ENCODE measurements around the gene BNC2.

GRCh38 chr9:16364347-16364746, 506.1 kb downstream of the BNC2 start:
- TF ChIP-seq TAF1 (IDR thresholded peaks at IDR 0.05; ENCODE audit: low read depth) (no peak), TCF12 (IDR thresholded peaks at IDR 0.05; ENCODE audit: low read depth) (no peak), ZBTB7A (IDR thresholded peaks at IDR 0.05; ENCODE audit: low read depth) (no peak), EGR1 (IDR thresholded peaks at IDR 0.05) (no peak), EP300 (IDR thresholded peaks at IDR 0.05; ENCODE audit: borderline replicate concordance) (no peak), CREB1 (IDR thresholded peaks at IDR 0.05; ENCODE audit: low read depth) (no peak), YY1 (IDR thresholded peaks at IDR 0.05; ENCODE audit: low read depth) (no peak), REST (IDR thresholded peaks at IDR 0.05; ENCODE audit: low read depth) (no peak), TEAD4 (IDR thresholded peaks at IDR 0.05) (no peak), FOXM1 (IDR thresholded peaks at IDR 0.05; ENCODE audit: borderline replicate concordance, low read depth) (no peak), NFIC (IDR thresholded peaks at IDR 0.05) (no peak)
- TF ChIP-seq, protein P1, sequence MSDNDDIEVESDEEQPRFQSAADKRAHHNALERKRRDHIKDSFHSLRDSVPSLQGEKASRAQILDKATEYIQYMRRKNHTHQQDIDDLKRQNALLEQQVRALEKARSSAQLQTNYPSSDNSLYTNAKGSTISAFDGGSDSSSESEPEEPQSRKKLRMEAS (IDR thresholded peaks at IDR 0.05), result no peak

Data from Ishikawa (cell line).